Measurements from ENCODE around the gene ALG9.

Gene ALG9

GRCh38 chr11:111743700-111744099 lies 127.7 kb downstream of the ALG9 start:
- H3K4me2 ChIP-seq (ENCODE audit: low read length): no peak overlapping the region
- no peaks in the 10 kb centered on the region for H3K27me3 ChIP-seq (ENCODE audit: control insufficient read depth, insufficient read depth, low read length)
- H3K9ac ChIP-seq: no peak overlapping the region
- H2AFZ ChIP-seq: no peak overlapping the region
- H3K9me3 ChIP-seq (ENCODE audit: control insufficient read depth, low read length): no peaks in the 10 kb centered on the region
- H3K36me3 ChIP-seq (ENCODE audit: control insufficient read depth, insufficient read depth, low read length): no peaks in the 10 kb centered on the region
- H3K4me3 ChIP-seq (ENCODE audit: low read depth, low read length): no peak overlapping the region
- no peaks in the 10 kb centered on the region for H3K79me2 ChIP-seq
- no peaks in the 10 kb centered on the region for H3K4me1 ChIP-seq
- no peak overlapping the region for H3K27ac ChIP-seq
- TF ChIP-seq CTCF (IDR thresholded peaks at IDR 0.05): no peak

- H3K79me2 ChIP-seq: no peaks in the 10 kb centered on the region
- no peak overlapping the region for H3K4me3 ChIP-seq (ENCODE audit: low read depth, low read length)
- no peak overlapping the region for H3K9ac ChIP-seq
- no peaks in the 10 kb centered on the region for H3K9me3 ChIP-seq (ENCODE audit: control insufficient read depth, low read length)
- H3K4me2 ChIP-seq (ENCODE audit: low read length): no peak overlapping the region
- H2AFZ ChIP-seq: no peak overlapping the region
- no peaks in the 10 kb centered on the region for H3K4me1 ChIP-seq
- no peak overlapping the region for H3K27ac ChIP-seq
- H3K36me3 ChIP-seq (ENCODE audit: control insufficient read depth, insufficient read depth, low read length): no peaks in the 10 kb centered on the region
- no peaks in the 10 kb centered on the region for H3K27me3 ChIP-seq (ENCODE audit: control insufficient read depth, insufficient read depth, low read length)
- TF ChIP-seq CTCF (IDR thresholded peaks at IDR 0.05): no peak
Observed at GRCh38 chr11:111741751-111742150, 129.6 kb downstream of the ALG9 start.

GRCh38 chr11:111739299-111739698 lies 132.1 kb downstream of the ALG9 start:
- H3K4me3 ChIP-seq (ENCODE audit: low read depth, low read length): no peak overlapping the region
- H3K27ac ChIP-seq: peak overlapping the region; percentile 99
- H3K27me3 ChIP-seq (ENCODE audit: control insufficient read depth, insufficient read depth, low read length): no peaks in the 10 kb centered on the region
- no peaks in the 10 kb centered on the region for H3K36me3 ChIP-seq (ENCODE audit: control insufficient read depth, insufficient read depth, low read length)
- H2AFZ ChIP-seq: no peak overlapping the region
- peaks cover 15% of the 10 kb centered on the region for H3K4me1 ChIP-seq
- no peak overlapping the region for H3K4me2 ChIP-seq (ENCODE audit: low read length)
- H3K9me3 ChIP-seq (ENCODE audit: control insufficient read depth, low read length): no peaks in the 10 kb centered on the region
- H3K9ac ChIP-seq: no peak overlapping the region
- no peak for TF ChIP-seq CTCF (IDR thresholded peaks at IDR 0.05)
- no peaks in the 10 kb centered on the region for H3K79me2 ChIP-seq

- peak overlapping the region; percentile 99 for H3K27ac ChIP-seq
- H3K27me3 ChIP-seq (ENCODE audit: control insufficient read depth, insufficient read depth, low read length): no peaks in the 10 kb centered on the region
- H3K79me2 ChIP-seq: no peaks in the 10 kb centered on the region
- H3K36me3 ChIP-seq (ENCODE audit: control insufficient read depth, insufficient read depth, low read length): no peaks in the 10 kb centered on the region
- TF ChIP-seq CTCF (IDR thresholded peaks at IDR 0.05): no peak
- H3K9me3 ChIP-seq (ENCODE audit: control insufficient read depth, low read length): no peaks in the 10 kb centered on the region
- H3K9ac ChIP-seq: no peak overlapping the region
- no peak overlapping the region for H3K4me3 ChIP-seq (ENCODE audit: low read depth, low read length)
- H3K4me1 ChIP-seq: peaks cover 21% of the 10 kb centered on the region
- H2AFZ ChIP-seq: no peak overlapping the region
- H3K4me2 ChIP-seq (ENCODE audit: low read length): no peak overlapping the region
Observed at GRCh38 chr11:111737444-111738210, 133.8 kb downstream of the ALG9 start.
